Mesodermal cell (in vitro differentiated cells): Measurements from ENCODE around the gene COL15A1.
A peak's percentile ranks its signal among the peaks of the same experiment; 100 is the strongest.

Source experiments
- H3K27ac ChIP-seq: 2 replicates; pipeline ENCODE4 v1.7.0; 2013; ENCODE audit warnings: mild to moderate bottlenecking, low read depth, low read length, moderate library complexity; ENCODE audit not compliant: severe bottlenecking
- H3K36me3 ChIP-seq: 2 replicates; pipeline ENCODE4 v1.7.1; 2013; ENCODE audit warnings: mild to moderate bottlenecking, low read length, moderate library complexity; ENCODE audit not compliant: control insufficient read depth, insufficient read depth
- H3K4me1 ChIP-seq: one replicate; pipeline ENCODE4 v1.7.1; 2013; ENCODE audit warnings: mild to moderate bottlenecking, low read length; ENCODE audit not compliant: insufficient read depth, control insufficient read depth, poor library complexity, severe bottlenecking
- H3K4me3 ChIP-seq: 2 replicates; pipeline ENCODE4 v1.7.0; 2013; ENCODE audit warnings: low read length, control low read depth, mild to moderate bottlenecking; ENCODE audit not compliant: insufficient read depth, poor library complexity, severe bottlenecking; ENCODE audit errors: extremely low read depth
- H3K9me3 ChIP-seq: 2 replicates; pipeline ENCODE4 v1.7.1; 2013; ENCODE audit warnings: mild to moderate bottlenecking, low read length, moderate library complexity; ENCODE audit not compliant: control insufficient read depth
- WGBS, 2 experiments: methylation state at CpG; one replicate each; pipeline ENCODE4 v1.1.5; 2013; ENCODE audit warnings: missing lambda C conversion rate in 2 of 2; ENCODE audit not compliant: insufficient coverage in 2 of 2; 5-methylcytosine and 5-hydroxymethylcytosine counted together

The COL15A1 gene

DNA sequence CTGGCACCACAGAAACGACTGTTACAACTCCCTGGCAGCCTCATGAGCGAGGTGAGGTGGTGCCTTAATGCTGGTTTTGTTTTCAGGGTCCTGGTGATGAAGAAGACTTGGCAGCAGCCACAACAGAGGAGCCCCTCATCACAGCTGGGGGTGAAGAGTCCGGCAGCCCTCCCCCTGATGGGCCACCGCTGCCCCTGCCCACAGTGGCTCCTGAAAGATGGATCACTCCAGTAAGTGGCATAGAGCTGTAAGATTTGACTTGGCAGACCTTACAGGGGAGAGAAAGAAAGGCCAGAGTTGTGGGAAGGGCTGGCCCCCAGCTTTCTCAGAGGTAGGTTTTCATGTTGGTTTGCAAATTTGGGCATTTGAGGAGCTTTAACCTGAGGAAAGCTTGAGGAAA lies 72.2 kb downstream of the COL15A1 start:
- H3K4me3 ChIP-seq, result no peak overlapping the region
- H3K9me3 ChIP-seq, result peaks cover 21% of the 10 kb centered on the region
- H3K36me3 ChIP-seq, result no peaks in the 10 kb centered on the region
- H3K4me1 ChIP-seq, result no peaks in the 10 kb centered on the region
- 79 to 100% methylated on average over 2 to 3 of the region's 4 CpGs for WGBS, 2 experiments
- H3K27ac ChIP-seq, result no peak overlapping the region

DNA sequence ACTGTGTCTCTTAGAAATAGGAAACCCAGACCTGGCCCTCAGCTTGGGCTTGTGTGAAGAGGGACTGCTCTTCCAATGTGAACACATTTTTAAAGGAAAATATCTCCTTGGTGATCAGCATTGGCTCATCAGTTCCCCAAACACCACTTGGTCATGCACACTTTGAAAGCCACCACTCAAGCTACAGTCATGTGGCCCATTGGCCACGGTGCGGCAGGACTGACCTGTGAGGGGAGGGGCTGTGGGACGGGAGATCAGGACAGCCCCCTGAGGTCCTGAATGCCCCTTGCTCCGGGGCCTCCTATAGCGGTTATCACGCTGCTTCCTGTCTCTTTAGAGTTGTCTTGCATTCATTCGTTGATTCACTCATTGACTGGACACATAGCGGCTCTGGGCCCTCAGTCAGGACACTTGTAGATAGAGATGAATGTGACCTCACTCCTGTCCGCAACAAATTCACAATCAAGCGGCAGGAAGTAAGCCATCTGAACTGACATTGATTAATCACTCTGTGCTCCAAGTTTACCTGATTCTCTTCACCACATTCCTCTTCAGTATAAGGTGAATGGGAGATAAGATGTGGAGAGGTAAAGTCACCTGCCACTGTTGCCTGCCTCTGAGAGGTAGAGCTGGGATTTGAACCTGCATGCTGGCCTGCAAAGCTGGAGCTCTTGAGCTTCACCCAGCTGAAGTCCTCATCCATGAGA lies 73.1 kb downstream of the COL15A1 start:
- Histone ChIP-seq H3K4me1 (no peaks in the 10 kb centered on the region), H3K4me3 (no peak overlapping the region), H3K27ac (no peak overlapping the region), H3K36me3 (no peaks in the 10 kb centered on the region), H3K9me3 (peaks cover 19% of the 10 kb centered on the region)
- 90 to 92% methylated on average over 9 to 10 of the region's 10 CpGs for WGBS, 2 experiments

DNA sequence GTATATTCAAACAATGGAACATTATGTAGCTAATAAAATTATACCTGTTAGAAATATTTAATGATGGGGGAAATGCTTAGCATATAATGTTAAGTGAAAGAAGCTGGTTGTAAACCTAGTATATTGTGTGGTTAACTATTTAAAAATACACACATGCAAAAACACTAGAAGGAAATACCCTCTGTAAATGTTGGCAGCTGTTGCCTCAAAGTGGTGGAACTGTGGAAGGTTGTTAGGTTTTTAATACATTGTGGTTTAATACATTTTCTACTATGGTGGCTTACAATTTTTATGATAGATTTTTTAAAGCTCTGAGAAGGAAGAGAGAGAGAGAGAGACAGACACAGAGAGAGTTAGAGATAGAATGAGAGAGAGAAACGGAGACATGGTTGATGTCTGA lies 74.9 kb downstream of the COL15A1 start:
- no peaks in the 10 kb centered on the region for H3K36me3 ChIP-seq
- H3K9me3 ChIP-seq, result peaks cover 7% of the 10 kb centered on the region
- no peak overlapping the region for H3K4me3 ChIP-seq
- H3K4me1 ChIP-seq, result no peaks in the 10 kb centered on the region
- WGBS, 2 experiments, result 100% methylated on average over 1 of the region's 1 CpG
- peak overlapping the region; percentile 97 for H3K27ac ChIP-seq

DNA sequence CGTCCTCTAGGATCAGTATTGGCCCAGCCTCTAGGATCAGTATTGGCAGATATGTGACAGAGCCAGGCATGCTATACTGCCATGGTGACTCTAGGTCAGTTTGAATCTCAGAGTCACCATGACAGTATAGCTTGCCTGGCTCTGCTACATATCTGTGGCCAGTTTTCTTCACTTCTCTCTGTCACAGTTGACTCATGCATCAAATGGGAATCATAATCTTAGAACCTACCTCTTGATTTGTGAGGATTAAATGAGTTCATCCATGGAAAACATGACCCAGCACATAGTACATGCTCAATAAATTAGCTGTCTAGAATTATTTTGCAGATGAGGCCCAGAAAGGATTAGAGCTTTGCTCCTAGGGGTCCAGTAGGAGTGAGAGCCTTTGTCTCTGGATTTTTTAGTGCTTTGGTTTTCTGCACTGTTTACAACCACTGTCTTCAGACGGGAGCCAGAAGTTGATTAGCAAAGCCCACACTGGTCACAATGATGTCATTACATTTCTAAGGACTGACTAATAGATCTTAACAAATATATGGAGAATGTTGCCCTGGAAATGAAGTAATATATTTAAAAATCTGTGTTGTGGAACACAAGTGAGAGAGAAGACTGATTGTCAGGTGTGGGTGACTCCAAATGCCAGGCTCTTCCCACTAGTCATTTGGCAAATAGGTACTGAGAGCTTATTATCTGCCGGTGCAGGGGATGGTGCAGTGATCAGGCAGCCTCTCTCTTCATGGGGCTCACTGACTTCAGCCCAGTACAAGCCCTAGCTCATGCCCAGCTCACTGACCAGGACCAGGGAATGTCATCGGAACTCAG lies 76.0 kb downstream of the COL15A1 start:
- Histone ChIP-seq H3K27ac (peak overlapping the region; percentile 97), H3K4me1 (no peaks in the 10 kb centered on the region), H3K4me3 (no peak overlapping the region), H3K9me3 (no peaks in the 10 kb centered on the region), H3K36me3 (no peaks in the 10 kb centered on the region)
- whole genome bisulfite sequencing, 2 experiments, result 88 to 92% methylated on average over 3 of the region's 4 CpGs

DNA sequence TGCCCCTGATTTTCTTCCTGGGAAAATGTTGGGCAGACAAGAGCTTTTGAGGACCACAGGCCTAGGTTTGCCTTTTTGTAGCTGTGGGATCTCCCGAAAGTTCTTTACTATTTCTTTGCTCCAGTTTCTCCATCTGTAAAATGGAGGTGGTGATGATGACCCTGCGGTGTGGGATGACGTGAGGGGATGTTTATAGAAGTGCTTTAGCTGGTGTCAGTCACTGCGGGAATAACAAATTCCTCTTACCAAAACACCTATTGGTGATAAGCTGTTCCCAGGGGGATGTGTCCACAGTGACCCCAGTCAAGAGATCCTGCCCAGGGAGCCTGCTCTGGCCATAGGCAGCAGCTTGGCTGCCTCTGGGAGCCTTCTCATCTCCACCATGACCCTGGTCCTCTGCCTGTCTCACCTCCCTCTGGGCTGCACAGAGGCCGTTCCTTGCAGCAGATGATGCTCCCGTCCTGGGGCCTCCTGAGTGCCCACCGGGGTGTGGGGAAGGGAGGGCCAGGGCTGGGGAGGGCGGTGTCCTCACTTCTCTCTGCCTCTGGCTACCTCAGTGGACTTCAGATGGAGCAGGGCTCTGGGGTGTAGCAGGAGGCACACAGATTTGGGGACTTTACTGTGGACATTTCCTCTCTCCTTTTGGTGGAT lies 77.2 kb downstream of the COL15A1 start:
- no peaks in the 10 kb centered on the region for H3K36me3 ChIP-seq
- H3K27ac ChIP-seq, result peak overlapping the region; percentile 97
- H3K9me3 ChIP-seq, result no peaks in the 10 kb centered on the region
- no peak overlapping the region for H3K4me3 ChIP-seq
- WGBS, 2 experiments, result 96% methylated on average over 4 of the region's 8 CpGs; no CpG with 5 or more reads in 1 of the 2 experiments
- H3K4me1 ChIP-seq, result no peaks in the 10 kb centered on the region

DNA sequence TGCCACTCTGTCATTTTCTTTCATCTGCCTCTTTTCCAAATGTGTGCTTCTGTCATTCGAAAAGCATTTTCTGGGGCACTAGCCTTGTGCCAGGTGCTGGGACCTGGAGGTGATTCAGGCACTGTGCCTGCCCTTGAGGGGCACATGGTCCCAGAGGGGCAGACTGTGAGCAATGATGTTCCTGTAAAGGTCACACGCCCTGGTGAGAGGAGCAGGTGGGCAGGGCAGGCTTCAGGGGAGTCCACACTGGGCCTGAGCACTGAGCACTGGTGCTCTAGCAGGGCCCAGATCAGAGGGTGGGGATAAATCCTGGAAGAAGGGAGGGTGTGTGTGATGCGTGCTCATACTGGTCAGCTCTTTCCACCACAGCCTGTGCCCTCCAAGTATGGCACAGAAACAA lies 77.8 kb downstream of the COL15A1 start:
- Histone ChIP-seq H3K36me3 (no peaks in the 10 kb centered on the region), H3K27ac (no peak overlapping the region), H3K4me1 (no peaks in the 10 kb centered on the region), H3K4me3 (no peak overlapping the region), H3K9me3 (no peaks in the 10 kb centered on the region)
- WGBS, 2 experiments, result 95 to 100% methylated on average over 2 to 3 of the region's 3 CpGs

DNA sequence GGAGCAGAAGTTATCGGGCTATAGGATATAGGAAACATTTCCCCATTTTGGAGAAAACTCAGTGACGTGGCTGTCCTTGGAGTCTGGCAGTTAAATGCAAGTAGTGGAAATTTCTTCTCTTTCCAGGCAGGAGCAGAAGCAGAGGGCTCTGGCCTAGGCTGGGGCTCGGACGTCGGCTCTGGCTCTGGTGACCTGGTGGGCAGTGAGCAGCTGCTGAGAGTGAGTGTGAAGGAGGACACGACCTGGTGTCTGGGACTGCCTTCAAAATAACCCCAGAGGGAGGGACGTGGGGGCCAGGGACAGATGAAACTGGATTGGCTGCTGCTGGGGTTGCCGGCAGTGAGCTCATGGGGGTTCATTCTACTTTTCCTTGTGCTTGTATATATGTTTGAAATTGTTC lies 79.5 kb downstream of the COL15A1 start:
- 86 to 95% methylated on average over 3 to 5 of the region's 8 CpGs for WGBS, 2 experiments
- Histone ChIP-seq H3K27ac (no peak overlapping the region), H3K36me3 (no peaks in the 10 kb centered on the region), H3K9me3 (no peaks in the 10 kb centered on the region), H3K4me1 (no peaks in the 10 kb centered on the region), H3K4me3 (no peak overlapping the region)

DNA sequence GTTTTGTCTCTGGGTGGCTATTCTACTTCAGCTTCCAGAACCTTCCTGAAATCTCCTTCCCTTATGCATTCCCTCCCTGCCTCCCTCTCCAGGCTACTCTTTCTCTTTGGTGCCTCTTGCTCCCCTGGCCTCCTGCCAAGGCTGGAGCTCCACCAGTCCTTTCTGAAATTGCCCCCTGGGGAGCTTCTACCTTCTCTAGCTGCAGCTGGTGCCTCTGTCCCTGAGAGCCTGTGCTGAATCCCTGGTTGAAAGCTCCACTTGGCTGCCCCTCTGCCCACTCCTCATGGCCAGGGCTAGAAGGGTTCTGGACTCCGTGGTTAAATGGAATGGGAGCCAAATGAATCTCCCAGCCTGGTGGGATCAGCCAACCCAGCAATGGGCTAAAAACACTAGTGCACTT lies 80.1 kb downstream of the COL15A1 start:
- Histone ChIP-seq H3K4me3 (no peak overlapping the region), H3K9me3 (no peaks in the 10 kb centered on the region), H3K36me3 (no peaks in the 10 kb centered on the region), H3K4me1 (no peaks in the 10 kb centered on the region), H3K27ac (no peak overlapping the region)
- WGBS, 2 experiments, result 100% methylated on average over 1 of the region's 1 CpG

DNA sequence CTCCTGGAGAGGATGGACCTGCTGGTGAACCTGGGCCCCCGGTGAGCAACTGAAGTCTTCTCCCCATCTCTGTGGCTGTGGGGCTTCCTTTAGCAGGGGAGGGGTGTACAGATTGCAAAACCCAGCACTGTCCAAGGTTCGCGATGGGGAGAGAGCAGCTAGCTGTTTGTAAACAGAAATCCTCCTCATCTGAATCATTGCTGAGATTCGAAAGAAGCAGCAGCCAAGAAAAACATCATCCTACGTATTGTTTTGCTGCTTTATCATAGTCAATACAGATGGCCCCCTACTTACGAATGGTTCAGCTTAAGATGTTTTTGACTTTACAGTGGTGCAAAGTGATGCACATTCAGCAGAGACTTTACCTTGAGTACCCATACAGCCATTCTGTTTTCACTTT lies 81.3 kb downstream of the COL15A1 start:
- Histone ChIP-seq H3K27ac (no peak overlapping the region), H3K4me3 (no peak overlapping the region), H3K9me3 (no peaks in the 10 kb centered on the region), H3K36me3 (no peaks in the 10 kb centered on the region), H3K4me1 (no peaks in the 10 kb centered on the region)
- WGBS, 2 experiments, result 91 to 100% methylated on average over 2 to 5 of the region's 6 CpGs

DNA sequence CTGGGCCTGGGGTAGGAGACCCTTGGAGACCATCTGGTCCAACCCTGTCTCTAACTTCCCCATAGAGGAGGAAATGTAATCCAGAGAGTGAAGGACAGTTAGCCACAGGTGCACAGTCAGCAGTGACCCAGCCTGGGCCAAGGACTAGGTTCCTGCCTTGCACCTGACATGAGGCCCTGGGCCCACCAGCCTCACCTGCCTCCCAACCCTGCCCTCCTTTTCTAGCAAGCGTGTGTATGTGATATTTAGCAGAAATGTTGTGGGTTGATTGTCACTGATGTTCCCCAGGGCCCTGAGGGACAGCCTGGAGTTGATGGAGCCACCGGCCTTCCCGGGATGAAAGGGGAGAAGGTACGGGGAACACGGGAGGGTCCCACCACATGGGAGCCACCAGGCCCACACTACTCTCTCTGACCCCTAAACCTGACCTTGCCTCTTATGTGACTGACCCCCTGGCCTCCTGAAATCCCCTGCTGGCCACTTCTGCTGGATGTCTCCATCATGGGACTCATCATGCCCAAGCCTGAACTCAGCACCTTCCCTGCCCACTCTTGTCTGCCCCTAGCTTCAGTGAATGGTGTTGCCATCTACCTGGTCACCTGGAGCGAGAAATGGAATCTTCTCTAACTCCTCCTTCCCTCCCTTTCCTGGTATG lies 82.0 kb downstream of the COL15A1 start:
- H3K27ac ChIP-seq, result no peak overlapping the region
- no peaks in the 10 kb centered on the region for H3K4me1 ChIP-seq
- no peaks in the 10 kb centered on the region for H3K36me3 ChIP-seq
- WGBS, 2 experiments, result 94 to 100% methylated on average over 2 to 3 of the region's 6 CpGs
- no peak overlapping the region for H3K4me3 ChIP-seq
- H3K9me3 ChIP-seq, result no peaks in the 10 kb centered on the region
